Measurements from ENCODE around the gene LAMTOR4.
"Not testable (repeated sequence)": the region's sequence is repeated elsewhere in the genome, so short reads cannot be mapped to it uniquely, and the experiment has no call there.

The LAMTOR4 gene

GRCh38 chr7:100130608-100131453 lies 17.9 kb upstream of the LAMTOR4 start:
- peak overlapping the region; percentile 56 for H3K4me3 Mint-ChIP-seq
- H3K9me3 Mint-ChIP-seq: no peaks in the 10 kb centered on the region
- peak overlapping the region; percentile 52 for H3K27ac Mint-ChIP-seq
- no peaks in the 10 kb centered on the region for H3K36me3 Mint-ChIP-seq (ENCODE audit: low read depth)
- H3K27me3 Mint-ChIP-seq (ENCODE audit: low read depth): no peaks in the 10 kb centered on the region
- H3K4me1 Mint-ChIP-seq (ENCODE audit: low read depth): peaks cover 18% of the 10 kb centered on the region

- H3K36me3 Mint-ChIP-seq (ENCODE audit: low read depth): no peaks in the 10 kb centered on the region
- H3K4me1 Mint-ChIP-seq (ENCODE audit: low read depth): peaks cover 18% of the 10 kb centered on the region
- no peak overlapping the region for H3K27ac Mint-ChIP-seq
- peak overlapping the region; percentile 6 for H3K4me3 Mint-ChIP-seq
- H3K27me3 Mint-ChIP-seq (ENCODE audit: low read depth): no peaks in the 10 kb centered on the region
- H3K9me3 Mint-ChIP-seq: no peaks in the 10 kb centered on the region
Measured at GRCh38 chr7:100132126-100132525, 16.6 kb upstream of the LAMTOR4 start.

GRCh38 chr7:100132697-100133151 lies 16.0 kb upstream of the LAMTOR4 start:
- no peaks in the 10 kb centered on the region for H3K36me3 Mint-ChIP-seq (ENCODE audit: low read depth)
- H3K27me3 Mint-ChIP-seq (ENCODE audit: low read depth): no peaks in the 10 kb centered on the region
- peaks cover 21% of the 10 kb centered on the region for H3K4me1 Mint-ChIP-seq (ENCODE audit: low read depth)
- H3K4me3 Mint-ChIP-seq: peak overlapping the region; percentile 6
- no peak overlapping the region for H3K27ac Mint-ChIP-seq
- H3K9me3 Mint-ChIP-seq: no peaks in the 10 kb centered on the region

- Mint-ChIP-seq H3K9me3 (no peaks in the 10 kb centered on the region), H3K4me1 (ENCODE audit: low read depth) (peaks cover 15% of the 10 kb centered on the region), H3K36me3 (ENCODE audit: low read depth) (no peaks in the 10 kb centered on the region), H3K27me3 (ENCODE audit: low read depth) (no peaks in the 10 kb centered on the region), H3K27ac (peak overlapping the region; percentile 57), H3K4me3 (no peak overlapping the region)
Measured at GRCh38 chr7:100137851-100138760, 10.6 kb upstream of the LAMTOR4 start.

GRCh38 chr7:100141555-100141949 lies 7.2 kb upstream of the LAMTOR4 start:
- no peaks in the 10 kb centered on the region for H3K36me3 Mint-ChIP-seq (ENCODE audit: low read depth)
- no peak overlapping the region for H3K27ac Mint-ChIP-seq
- H3K4me3 Mint-ChIP-seq: no peak overlapping the region
- no peaks in the 10 kb centered on the region for H3K27me3 Mint-ChIP-seq (ENCODE audit: low read depth)
- peaks cover 15% of the 10 kb centered on the region for H3K4me1 Mint-ChIP-seq (ENCODE audit: low read depth)
- no peaks in the 10 kb centered on the region for H3K9me3 Mint-ChIP-seq

GRCh38 chr7:100142461-100142860 lies 6.3 kb upstream of the LAMTOR4 start:
- Mint-ChIP-seq H3K4me1 (ENCODE audit: low read depth) (peaks cover 15% of the 10 kb centered on the region), H3K4me3 (no peak overlapping the region), H3K27me3 (ENCODE audit: low read depth) (no peaks in the 10 kb centered on the region), H3K27ac (no peak overlapping the region), H3K36me3 (ENCODE audit: low read depth) (no peaks in the 10 kb centered on the region), H3K9me3 (no peaks in the 10 kb centered on the region)

GRCh38 chr7:100146350-100146749 lies 2.4 kb upstream of the LAMTOR4 start:
- not testable (repeated sequence) for H3K36me3 Mint-ChIP-seq (ENCODE audit: low read depth); H3K27me3 Mint-ChIP-seq (ENCODE audit: low read depth); H3K4me3 Mint-ChIP-seq; H3K9me3 Mint-ChIP-seq; H3K27ac Mint-ChIP-seq
- peaks cover 22% of the 10 kb centered on the region for H3K4me1 Mint-ChIP-seq (ENCODE audit: low read depth)

GRCh38 chr7:100147278-100147677 lies 1.4 kb upstream of the LAMTOR4 start:
- H3K9me3 Mint-ChIP-seq: no peaks in the 10 kb centered on the region
- no peak overlapping the region for H3K27ac Mint-ChIP-seq
- peaks cover 24% of the 10 kb centered on the region for H3K4me1 Mint-ChIP-seq (ENCODE audit: low read depth)
- H3K36me3 Mint-ChIP-seq (ENCODE audit: low read depth): peaks cover 9% of the 10 kb centered on the region
- no peaks in the 10 kb centered on the region for H3K27me3 Mint-ChIP-seq (ENCODE audit: low read depth)
- H3K4me3 Mint-ChIP-seq: no peak overlapping the region

GRCh38 chr7:100148225-100148558 lies 526 bp upstream of the LAMTOR4 start:
- H3K27ac Mint-ChIP-seq: peak overlapping the region; percentile 90
- peaks cover 15% of the 10 kb centered on the region for H3K36me3 Mint-ChIP-seq (ENCODE audit: low read depth)
- H3K27me3 Mint-ChIP-seq (ENCODE audit: low read depth): no peaks in the 10 kb centered on the region
- peaks cover 28% of the 10 kb centered on the region for H3K4me1 Mint-ChIP-seq (ENCODE audit: low read depth)
- peak overlapping the region; percentile 96 for H3K4me3 Mint-ChIP-seq
- H3K9me3 Mint-ChIP-seq: no peaks in the 10 kb centered on the region

- Mint-ChIP-seq H3K4me1 (ENCODE audit: low read depth) (peaks cover 38% of the 10 kb centered on the region), H3K27me3 (ENCODE audit: low read depth) (no peaks in the 10 kb centered on the region), H3K36me3 (ENCODE audit: low read depth) (peaks cover 34% of the 10 kb centered on the region), H3K27ac (peak overlapping the region; percentile 23), H3K4me3 (no peak overlapping the region), H3K9me3 (no peaks in the 10 kb centered on the region)
Measured at GRCh38 chr7:100152404-100152803, 3.7 kb downstream of the LAMTOR4 start.

- Mint-ChIP-seq H3K9me3 (no peaks in the 10 kb centered on the region), H3K4me3 (no peak overlapping the region), H3K36me3 (ENCODE audit: low read depth) (peaks cover 36% of the 10 kb centered on the region), H3K27ac (peak overlapping the region; percentile 46), H3K27me3 (ENCODE audit: low read depth) (no peaks in the 10 kb centered on the region), H3K4me1 (ENCODE audit: low read depth) (peaks cover 41% of the 10 kb centered on the region)
Measured at GRCh38 chr7:100152937-100153666, 4.4 kb downstream of the LAMTOR4 start.

- H3K4me3 Mint-ChIP-seq: no peak overlapping the region
- no peak overlapping the region for H3K27ac Mint-ChIP-seq
- peaks cover 36% of the 10 kb centered on the region for H3K36me3 Mint-ChIP-seq (ENCODE audit: low read depth)
- no peaks in the 10 kb centered on the region for H3K9me3 Mint-ChIP-seq
- peaks cover 36% of the 10 kb centered on the region for H3K4me1 Mint-ChIP-seq (ENCODE audit: low read depth)
- H3K27me3 Mint-ChIP-seq (ENCODE audit: low read depth): no peaks in the 10 kb centered on the region
Measured at GRCh38 chr7:100153708-100154535, 5.2 kb downstream of the LAMTOR4 start.

- Mint-ChIP-seq H3K9me3 (no peaks in the 10 kb centered on the region), H3K4me1 (ENCODE audit: low read depth) (peaks cover 39% of the 10 kb centered on the region), H3K36me3 (ENCODE audit: low read depth) (peaks cover 36% of the 10 kb centered on the region), H3K27me3 (ENCODE audit: low read depth) (no peaks in the 10 kb centered on the region), H3K27ac (no peak overlapping the region), H3K4me3 (no peak overlapping the region)
Measured at GRCh38 chr7:100154651-100155491, 6.2 kb downstream of the LAMTOR4 start.

Measured in T-helper 1 cell treated with Interleukin-12 subunit alpha and Interleukin-12 subunit beta and Interleukin-4 antibody, amounts not matched to agents 30 μg/mL and 1 μg/mL, for 36 hours (primary cell).